ENCODE results near the gene ZNF407. TPM values are rescaled to one million over a fixed set of nuclear protein-coding genes. Genes with fewer than 3 reads are reported as not detected.

Gene ZNF407
- total RNA-seq, 6 experiments from 2014 or later, result 4.3 to 8.0 (median 5.7) TPM

DNA sequence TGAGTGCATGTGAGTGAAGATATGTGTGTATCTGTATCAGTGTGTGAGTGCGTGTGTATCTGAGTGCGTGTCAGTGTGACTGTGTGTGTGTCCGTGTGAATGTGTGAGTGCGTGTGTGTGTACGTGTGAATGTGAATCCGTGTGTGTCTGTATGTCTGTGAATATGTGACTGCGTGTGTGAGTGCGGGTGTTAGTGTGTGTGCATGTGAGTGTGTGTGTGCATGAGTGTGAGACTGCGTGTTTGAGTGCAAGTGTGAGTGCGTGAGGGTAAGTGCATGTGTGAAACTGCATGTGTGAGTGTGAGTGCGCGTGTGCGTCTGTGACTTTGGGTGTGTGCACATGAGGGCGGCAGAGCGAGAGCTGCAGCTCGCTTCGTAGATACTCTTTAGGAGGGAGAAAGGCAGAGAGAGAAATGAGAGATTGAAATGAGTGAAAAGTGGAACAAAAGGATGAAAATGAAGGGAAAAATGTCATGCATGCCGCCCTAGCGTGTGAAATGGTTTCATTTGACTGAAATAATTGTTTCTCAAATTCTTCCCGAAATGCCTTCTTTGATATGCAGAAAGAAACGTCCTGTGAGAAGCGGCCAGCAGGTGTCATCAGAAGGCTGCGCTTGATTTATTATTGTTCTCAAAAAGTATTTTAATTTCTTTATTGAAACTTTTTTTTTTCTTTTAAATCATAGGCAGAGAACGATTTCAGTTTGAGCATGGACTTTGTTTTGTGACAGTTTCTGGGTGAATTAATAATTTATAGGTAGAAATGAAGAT lies 25.6 kb downstream of the ZNF407 start:
- Histone ChIP-seq H3K27me3 (no peaks in the 10 kb centered on the region), H3K27ac (no peak overlapping the region), H3K4me3 (no peak overlapping the region), H3K4me1 (no peaks in the 10 kb centered on the region), H3K36me3 (no peaks in the 10 kb centered on the region), H3K9me3 (no peaks in the 10 kb centered on the region)
- ATAC-seq (no peak), DNase-seq (no peak)
- intact Hi-C loops (cut with DNase I), result no loop called here
- WGBS (ENCODE audit: insufficient coverage, low coverage, low lambda C conversion rate, missing lambda C conversion rate), result 65% methylated on average over 18 of the region's 24 CpGs
- TF ChIP-seq POLR2A (IDR thresholded peaks at IDR 0.05), result no peak
- TF ChIP-seq, protein P1, sequence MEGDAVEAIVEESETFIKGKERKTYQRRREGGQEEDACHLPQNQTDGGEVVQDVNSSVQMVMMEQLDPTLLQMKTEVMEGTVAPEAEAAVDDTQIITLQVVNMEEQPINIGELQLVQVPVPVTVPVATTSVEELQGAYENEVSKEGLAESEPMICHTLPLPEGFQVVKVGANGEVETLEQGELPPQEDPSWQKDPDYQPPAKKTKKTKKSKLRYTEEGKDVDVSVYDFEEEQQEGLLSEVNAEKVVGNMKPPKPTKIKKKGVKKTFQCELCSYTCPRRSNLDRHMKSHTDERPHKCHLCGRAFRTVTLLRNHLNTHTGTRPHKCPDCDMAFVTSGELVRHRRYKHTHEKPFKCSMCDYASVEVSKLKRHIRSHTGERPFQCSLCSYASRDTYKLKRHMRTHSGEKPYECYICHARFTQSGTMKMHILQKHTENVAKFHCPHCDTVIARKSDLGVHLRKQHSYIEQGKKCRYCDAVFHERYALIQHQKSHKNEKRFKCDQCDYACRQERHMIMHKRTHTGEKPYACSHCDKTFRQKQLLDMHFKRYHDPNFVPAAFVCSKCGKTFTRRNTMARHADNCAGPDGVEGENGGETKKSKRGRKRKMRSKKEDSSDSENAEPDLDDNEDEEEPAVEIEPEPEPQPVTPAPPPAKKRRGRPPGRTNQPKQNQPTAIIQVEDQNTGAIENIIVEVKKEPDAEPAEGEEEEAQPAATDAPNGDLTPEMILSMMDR (IDR thresholded peaks at IDR 0.05), result peak; percentile 12 to 45 (median 40)

DNA sequence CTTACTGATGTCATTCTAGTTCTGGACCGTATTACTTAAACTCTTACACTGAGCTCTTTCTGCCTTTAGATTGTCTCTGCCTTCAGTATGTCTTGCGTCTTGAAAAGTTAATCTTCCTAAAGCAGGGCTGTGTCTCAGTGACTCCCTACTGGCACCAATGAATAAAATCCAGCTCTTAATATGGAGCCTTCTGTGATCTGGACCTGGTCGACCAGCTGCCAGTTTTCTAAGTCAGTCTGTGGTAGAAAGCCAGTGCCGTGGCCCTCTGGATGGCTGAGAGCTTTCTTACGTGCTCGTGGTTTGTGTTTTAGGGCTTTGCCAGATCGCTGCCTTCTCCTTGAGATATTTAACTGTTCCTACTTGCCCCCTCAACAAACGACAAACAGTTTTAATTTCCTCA lies 26.8 kb downstream of the ZNF407 start:
- 93% methylated on average over 7 of the region's 8 CpGs for WGBS (ENCODE audit: insufficient coverage, low coverage, low lambda C conversion rate, missing lambda C conversion rate)
- no peak overlapping the region for H3K27ac ChIP-seq

DNA sequence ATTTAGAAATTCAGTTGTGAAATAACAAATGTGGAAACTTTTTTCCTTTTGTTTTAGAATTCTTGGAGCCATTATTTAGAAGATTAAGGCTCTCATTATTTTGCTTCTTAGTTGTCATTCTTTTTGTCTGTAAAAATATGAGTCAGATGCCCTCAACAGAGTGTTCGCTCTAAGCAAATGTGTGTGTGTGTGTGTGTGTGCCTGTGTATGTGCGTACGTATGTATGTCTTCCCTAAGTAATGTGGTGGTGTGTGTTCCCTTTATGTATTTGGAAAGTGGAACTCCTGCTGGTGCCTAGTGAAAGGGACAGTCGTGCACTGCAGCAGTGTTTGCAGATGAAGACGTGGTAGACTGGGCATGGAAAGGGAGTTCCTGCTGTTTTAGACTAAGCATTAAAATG lies 27.5 kb downstream of the ZNF407 start:
- H3K36me3 ChIP-seq, result no peaks in the 10 kb centered on the region
- 82% methylated on average over 5 of the region's 5 CpGs for WGBS (ENCODE audit: insufficient coverage, low coverage, low lambda C conversion rate, missing lambda C conversion rate)
- DNase-seq, result no peak
- no peak for ATAC-seq
- no peak overlapping the region for H3K27ac ChIP-seq
- no peaks in the 10 kb centered on the region for H3K9me3 ChIP-seq
- intact Hi-C loops (cut with DNase I), result no loop called here
- no peak overlapping the region for H3K4me3 ChIP-seq
- no peaks in the 10 kb centered on the region for H3K27me3 ChIP-seq
- H3K4me1 ChIP-seq, result no peaks in the 10 kb centered on the region
- TF ChIP-seq POLR2A (IDR thresholded peaks at IDR 0.05), result no peak
- TF ChIP-seq, protein P1 (IDR thresholded peaks at IDR 0.05), result no peak

More for the DNA sequence above, 26.8 kb downstream of the ZNF407 start:
- intact Hi-C loops (cut with DNase I), result no loop called here
- Histone ChIP-seq H3K36me3 (no peaks in the 10 kb centered on the region), H3K4me1 (no peaks in the 10 kb centered on the region), H3K9me3 (no peaks in the 10 kb centered on the region), H3K4me3 (no peak overlapping the region), H3K27me3 (no peaks in the 10 kb centered on the region)
- ATAC-seq (no peak), DNase-seq (no peak)
- no peak for TF ChIP-seq POLR2A (IDR thresholded peaks at IDR 0.05)
- TF ChIP-seq, protein P1 (IDR thresholded peaks at IDR 0.05), result no peak

DNA sequence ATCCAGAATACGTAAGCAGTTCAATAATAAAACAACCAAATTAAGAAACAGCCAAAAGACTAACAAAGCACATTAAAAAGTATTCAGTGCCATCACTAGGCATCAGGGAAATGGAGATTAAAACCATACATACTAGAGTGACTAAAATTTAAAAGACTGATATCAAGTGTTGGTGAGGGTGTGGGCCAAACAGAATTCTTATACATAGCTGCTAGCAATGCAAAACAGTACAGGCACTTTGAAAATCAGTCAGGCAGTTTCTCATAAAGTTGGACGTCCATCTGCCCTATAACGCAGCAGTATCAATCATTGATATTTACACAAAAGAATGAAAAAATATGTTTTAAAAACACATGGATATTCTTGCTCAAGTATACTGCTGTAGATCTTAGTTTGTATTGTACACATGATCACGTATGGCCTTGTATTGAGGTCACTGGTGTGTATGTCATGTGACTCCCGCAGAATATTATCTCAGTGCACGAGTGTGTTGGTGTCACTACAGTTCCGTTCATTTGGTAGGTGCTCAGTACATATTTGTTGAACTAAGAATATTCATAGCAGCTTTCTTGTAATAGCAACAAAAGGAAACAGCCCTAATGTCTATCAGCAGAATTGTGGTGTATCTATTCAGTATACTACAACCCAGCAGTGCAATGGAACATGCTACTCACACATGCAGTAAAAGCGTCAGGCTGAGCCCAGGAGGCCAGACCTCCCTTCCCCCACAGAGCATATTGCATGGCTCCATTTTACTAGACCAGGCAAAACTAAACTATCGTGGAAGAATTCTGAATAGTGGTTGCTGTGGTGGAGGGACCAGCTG lies 28.6 kb downstream of the ZNF407 start:
- Histone ChIP-seq H3K4me3 (no peak overlapping the region), H3K4me1 (no peaks in the 10 kb centered on the region), H3K36me3 (no peaks in the 10 kb centered on the region), H3K27ac (no peak overlapping the region), H3K9me3 (no peaks in the 10 kb centered on the region), H3K27me3 (no peaks in the 10 kb centered on the region)
- TF ChIP-seq POLR2A (IDR thresholded peaks at IDR 0.05), result no peak
- TF ChIP-seq, protein P1 (IDR thresholded peaks at IDR 0.05), result no peak
- no peak for ATAC-seq
- intact Hi-C loops (cut with DNase I), result no loop called here
- 87% methylated on average over 7 of the region's 9 CpGs for WGBS (ENCODE audit: insufficient coverage, low coverage, low lambda C conversion rate, missing lambda C conversion rate)
- DNase-seq, result no peak
